ENCODE results near the gene HYAL2.

The HYAL2 gene

DNA sequence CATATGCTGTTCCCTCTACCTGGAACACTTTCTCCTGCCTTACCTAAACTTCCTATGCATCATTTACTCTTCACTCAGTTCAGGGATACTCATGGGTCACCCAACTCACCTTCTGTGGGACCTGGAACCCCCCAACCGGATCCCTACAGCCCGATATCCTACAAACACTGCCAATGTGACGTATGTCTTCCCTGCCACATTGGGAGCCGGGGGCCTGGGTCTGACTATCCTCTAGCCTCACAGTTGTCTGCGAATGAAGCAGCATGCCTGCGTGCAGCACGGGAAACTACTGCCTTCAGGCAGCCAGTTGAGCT is 27.6 kb upstream of the HYAL2 start:
- no peak for DNase-seq (ENCODE audit: low read depth)

GRCh38 chr3:50347187-50347813 is 24.8 kb upstream of the HYAL2 start:
- DNase-seq (ENCODE audit: low read depth): no peak

DNA sequence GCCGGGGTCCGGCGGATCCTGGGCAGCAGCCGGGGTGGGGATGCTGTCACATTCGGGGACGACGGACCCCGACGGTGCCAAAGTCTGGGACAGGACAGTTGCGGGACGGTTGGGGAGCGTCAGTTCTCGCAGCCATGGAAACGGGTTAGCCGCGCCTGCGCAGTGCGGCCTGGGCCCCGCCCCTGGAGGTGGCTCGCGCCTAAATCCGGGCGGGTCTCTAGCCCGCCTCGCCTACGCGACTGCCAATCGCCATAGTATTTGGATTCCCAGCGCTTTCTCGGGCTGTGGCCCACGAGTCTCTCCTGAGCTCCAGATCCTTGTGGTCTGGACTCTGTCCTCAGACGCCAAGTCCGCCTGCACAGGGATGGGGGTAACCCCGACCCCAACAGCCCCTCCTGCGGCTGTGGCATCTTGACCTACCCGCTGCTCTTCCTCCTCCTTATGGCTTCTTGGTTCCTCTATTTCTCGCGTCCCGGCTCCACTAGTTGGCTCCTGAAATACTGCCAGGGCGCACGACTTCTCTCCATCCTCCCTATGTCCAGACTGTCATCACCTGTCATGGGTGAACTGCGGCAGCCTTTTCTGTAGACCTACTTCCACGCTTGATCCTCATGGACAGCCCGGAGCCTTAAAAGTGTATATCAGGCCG is 23.2 kb upstream of the HYAL2 start, which contains the start of gene ZMYND10:
Gene ZMYND10, minus strand, starts transcription at position 147 of the 649 bp plus-strand sequence. CDS start 153 bp downstream, outside the sequence.
- no peak for DNase-seq (ENCODE audit: low read depth)

DNA sequence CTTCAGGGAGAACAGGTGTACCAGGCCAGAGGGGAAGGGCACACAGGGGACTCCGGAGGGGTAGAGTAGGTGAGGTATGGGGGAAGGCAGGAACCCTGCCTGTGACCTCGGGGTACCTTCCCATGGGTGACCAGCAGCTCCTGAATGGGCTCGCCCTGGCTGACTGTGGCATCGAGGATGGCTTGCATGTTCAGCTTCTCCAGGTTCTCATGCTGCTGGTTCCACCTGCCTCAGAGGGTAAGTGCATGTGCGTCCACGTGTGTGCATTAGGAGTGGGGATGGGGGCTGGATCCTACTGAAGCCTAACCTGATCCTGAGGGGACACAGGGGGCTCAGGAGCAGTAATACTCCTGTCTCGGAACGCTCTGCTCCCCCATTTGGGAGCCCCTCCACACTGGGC is 22.5 kb upstream of the HYAL2 start:
- DNase-seq (ENCODE audit: low read depth): no peak

- no peak for DNase-seq (ENCODE audit: low read depth)
Measured at GRCh38 chr3:50342813-50343633, 20.5 kb upstream of the HYAL2 start.

- DNase-seq (ENCODE audit: low read depth): no peak
Measured at GRCh38 chr3:50341996-50342650, 19.6 kb upstream of the HYAL2 start.

DNA sequence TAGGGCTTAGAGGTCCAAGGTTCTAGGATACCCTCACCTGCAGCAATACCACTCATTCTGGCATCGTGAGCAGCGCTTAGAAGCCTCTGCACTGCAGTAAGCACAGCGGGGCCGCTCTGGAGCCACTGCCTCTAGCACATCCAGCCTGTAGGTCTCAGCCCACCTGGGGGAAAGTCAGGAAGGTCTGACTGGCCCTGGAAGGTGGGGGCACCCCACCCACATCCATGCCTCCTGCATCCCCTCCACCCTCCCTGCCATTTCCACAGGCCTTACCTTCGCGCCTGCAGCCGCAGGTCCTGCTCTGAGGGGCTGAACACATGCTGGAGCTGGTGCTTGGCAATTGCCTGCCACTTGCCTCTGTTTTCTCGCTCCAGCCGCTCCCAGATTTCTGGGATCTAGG is 19.0 kb upstream of the HYAL2 start:
- DNase-seq (ENCODE audit: low read depth): no peak

GRCh38 chr3:50340448-50341329 is 18.1 kb upstream of the HYAL2 start, which contains the start of gene RASSF1:
Gene RASSF1, minus strand, starts transcription at chr3:50340836. Its CDS starts 31 bp downstream, at chr3:50340805.
- no peak for DNase-seq (ENCODE audit: low read depth)

DNA sequence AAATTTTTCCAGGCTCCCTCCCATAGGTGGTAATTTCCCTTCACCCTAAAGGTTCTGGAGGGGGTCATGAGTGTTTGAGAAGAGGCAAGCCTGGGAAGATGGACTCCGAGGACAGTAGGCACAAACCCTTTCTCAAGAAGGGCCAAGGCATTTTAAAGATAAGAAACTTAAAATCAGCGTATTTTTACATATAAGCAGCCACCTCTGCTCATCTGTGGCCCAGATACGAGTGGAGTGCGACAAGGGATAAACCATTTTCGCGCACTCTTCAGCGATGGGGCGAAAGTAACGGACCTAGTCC is 17.6 kb upstream of the HYAL2 start:
- DNase-seq (ENCODE audit: low read depth): no peak

DNA sequence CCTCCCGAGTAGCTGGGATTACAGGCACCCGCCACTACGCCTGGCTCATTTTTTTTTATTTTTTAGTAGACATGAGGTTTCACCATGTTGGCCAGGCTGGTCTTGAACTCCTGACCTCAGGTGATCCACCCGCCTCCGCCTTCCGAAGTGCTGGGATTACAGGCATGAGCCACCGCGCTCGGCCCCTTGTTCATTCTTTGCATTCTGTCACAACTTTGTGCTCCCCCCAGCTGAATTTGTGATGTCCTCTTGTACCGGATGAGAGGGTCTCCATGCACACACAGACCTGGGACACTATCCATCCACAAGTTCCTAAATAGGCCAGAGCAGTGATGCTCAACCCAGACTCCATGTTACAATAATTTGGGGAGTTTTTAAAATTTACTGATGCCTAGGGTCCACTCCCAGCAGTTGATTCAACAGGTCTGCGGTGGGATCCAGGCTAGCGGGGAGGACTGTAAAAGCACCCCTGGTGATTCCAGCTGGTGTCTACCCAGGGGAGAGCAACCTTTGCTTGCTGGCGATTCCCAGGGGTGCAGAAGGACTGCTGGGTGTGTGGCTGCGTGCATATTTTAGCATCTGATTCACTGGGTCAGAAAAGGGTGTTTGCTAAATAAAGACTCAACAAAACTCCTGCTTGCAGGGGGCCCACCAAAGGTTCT is 17.1 kb upstream of the HYAL2 start:
- no peak for DNase-seq (ENCODE audit: low read depth)

DNA sequence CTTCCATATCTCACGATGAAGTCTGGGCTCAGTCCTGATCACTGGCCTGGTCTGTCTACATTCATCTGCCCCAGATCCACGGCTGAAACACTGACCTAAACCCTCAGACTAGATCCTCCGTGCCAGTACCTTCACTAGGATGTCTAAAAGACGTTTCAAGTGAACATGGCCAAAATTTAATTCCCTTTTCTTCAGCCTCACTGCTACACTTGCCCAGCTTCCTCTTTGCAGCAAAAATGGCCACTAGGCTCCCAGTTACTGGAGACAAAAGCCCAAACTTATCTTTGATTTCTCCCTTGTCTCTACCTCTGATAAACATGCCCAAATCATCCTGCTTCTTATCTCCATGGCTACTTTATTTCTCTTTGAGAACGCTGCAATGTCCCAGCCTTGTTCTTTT is 16.4 kb upstream of the HYAL2 start:
- DNase-seq (ENCODE audit: low read depth): no peak

GRCh38 chr3:50337175-50337861 is 14.8 kb upstream of the HYAL2 start:
- DNase-seq (ENCODE audit: low read depth): peak; percentile 99

DNA sequence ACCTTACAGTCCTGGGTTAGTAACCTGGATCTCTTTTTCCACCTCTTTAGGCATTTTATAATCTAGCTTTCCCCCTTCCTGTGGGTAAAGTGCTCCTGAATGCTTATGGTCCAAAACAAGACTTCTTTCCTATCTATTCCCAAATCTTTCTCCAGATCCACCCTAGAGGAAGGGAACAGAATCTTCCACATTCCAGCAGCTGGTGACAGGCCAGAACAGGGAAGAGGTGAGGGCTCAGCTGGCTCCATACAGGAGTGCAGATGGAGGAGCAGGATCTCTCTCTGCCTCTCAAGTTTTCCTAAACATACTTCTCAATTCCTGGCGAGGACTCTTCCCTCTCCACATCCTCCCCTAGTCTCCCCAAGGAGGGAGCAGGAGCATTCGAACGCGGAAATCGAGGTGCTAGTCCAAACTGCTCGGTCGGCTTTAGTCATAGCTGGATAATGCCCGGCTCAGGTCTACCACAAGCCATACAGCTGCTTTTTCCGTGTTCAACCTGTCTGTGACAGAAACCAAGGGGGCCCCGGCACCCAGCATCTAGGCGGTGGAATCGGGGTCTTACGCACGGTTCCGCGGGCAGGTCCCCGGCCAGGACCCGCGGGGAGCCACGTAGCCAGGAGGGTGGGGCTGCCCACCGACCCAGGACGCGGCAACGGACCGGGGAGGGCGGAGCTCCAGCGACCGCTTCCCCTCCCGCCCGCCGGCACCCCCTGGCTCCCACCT is 14.1 kb upstream of the HYAL2 start:
- no peak for DNase-seq (ENCODE audit: low read depth)

- no peak for DNase-seq (ENCODE audit: low read depth)
Measured at GRCh38 chr3:50334339-50335075, 12.0 kb upstream of the HYAL2 start.

DNA sequence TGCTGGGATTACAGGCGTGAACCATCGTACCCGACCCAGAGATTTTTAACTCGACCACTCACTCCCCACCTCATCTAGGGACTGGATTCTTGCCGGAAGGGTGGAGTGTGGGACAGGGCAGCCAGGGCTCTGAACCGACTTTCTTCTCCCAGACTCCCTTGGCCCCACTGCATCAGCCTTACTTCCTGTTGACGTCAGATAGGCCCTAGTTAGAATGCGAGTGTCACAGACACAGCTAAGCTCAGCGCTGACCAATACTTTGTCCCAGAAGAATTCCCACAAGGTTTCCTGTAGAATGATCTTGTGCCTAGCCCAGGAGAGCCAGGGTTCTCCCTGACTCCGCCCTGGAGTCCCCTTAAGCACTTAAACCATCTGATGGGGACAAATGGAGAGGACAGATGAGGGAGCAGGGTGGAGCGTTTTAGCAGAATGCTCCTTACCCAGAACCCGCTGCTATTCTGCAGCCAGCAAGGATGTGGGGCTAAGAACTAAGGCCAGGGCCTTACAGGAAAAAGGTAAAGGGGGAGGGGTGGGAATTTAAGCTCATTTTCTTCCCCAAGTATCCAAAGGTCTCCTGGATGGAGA is 11.3 kb upstream of the HYAL2 start:
- no peak for DNase-seq (ENCODE audit: low read depth)

- DNase-seq (ENCODE audit: low read depth): no peak
Measured at GRCh38 chr3:50331364-50331907, 8.9 kb upstream of the HYAL2 start.

DNA sequence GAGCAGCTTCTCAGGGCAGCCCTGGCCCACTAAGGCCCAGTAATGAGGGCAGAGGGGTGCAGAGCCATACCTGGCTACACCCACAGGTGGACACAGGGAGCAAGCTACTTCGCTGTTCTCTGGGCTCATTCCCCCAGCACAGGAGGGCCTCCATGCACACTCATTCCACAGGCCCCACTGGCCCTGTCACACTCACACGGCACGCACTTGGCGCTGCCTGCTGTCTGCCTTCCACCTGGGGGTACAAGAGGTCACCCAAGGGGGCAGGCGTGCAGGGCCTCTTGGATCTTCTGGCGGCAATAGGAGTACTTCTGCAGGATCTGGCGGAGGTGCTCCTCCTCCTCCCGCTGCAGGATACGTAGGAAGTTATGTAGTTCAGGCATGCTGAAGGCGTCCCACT is 7.8 kb upstream of the HYAL2 start:
- DNase-seq (ENCODE audit: low read depth): no peak

- peak; percentile 93 for DNase-seq (ENCODE audit: low read depth)
Measured at GRCh38 chr3:50327943-50328691, 5.6 kb upstream of the HYAL2 start, which contains the start of gene TUSC2. Gene TUSC2, minus strand, starts transcription at chr3:50328223. Its CDS starts 124 bp downstream, at chr3:50328099.
